ENCODE data around the gene VAV1. TPM values are rescaled to one million over a fixed set of nuclear protein-coding genes. Genes with fewer than 3 reads are reported as not detected.
A peak's percentile ranks its signal among the peaks of the same experiment; 100 is the strongest.

The VAV1 gene
- total and polyA plus RNA-seq, 9 of the 15 experiments (the other 6 are each of a cell fraction or from before 2014, with no cell fraction given): 0.46 to 20.1 (median 11.1) TPM

DNA sequence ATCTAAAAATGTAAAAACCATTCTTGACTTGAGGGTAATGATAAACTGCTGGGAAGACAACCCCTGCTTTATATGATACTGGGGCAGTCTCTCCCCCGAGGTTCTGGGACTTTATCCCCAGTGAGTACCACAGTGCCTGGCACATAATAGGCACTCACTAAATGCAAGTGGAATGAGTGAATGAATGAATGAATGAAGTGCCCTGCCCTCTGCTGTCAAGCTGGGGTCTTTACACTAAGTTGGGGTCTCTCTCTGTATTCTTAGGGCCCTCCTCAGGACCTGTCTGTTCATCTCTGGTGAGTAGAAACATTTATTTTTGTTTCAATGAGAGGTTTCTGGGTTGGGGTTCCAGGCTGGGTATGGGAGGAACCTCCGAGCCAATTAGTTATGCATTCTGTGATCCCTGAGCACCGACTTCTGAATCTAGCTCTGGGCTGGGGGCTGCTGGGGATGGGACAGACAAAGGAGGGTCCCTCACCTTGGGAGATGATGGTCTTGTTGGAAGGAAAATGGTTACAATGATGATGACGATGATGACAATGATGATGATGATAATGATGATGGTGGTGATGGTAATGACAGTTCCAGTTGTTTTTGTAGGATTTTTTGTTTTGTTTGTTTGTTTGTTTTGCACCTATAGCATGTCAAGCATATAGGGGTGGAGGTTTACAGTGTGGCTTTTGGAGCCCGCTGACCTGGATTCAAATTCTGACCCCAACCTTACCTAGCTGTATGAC, 70.5 kb downstream of the VAV1 start:
- Histone ChIP-seq H3K9me1 (ENCODE audit: control insufficient read depth, insufficient read depth, low read length) (no peaks in the 10 kb centered on the region), H4K20me1 (replicated peaks; ENCODE audit: control insufficient read depth, insufficient read depth, low read length) (no peaks in the 10 kb centered on the region), H2AFZ (ENCODE audit: low read depth, low read length) (no peak overlapping the region), H3K36me3 (ENCODE audit: control insufficient read depth, insufficient read depth, low read length) (no peaks in the 10 kb centered on the region), H3K4me1 (replicated peaks in 1 of 2; ENCODE audit: control insufficient read depth in 2 of 2, insufficient read depth in 2 of 2, low read length in 2 of 2) (no peaks in the 10 kb centered on the region), H3K27me3 (ENCODE audit: control insufficient read depth in 2 of 2, insufficient read depth in 2 of 2, low read length in 2 of 2) (no peaks in the 10 kb centered on the region), H3K4me3 (no peak overlapping the region), H3K9ac (ENCODE audit: insufficient read depth in 1 of 2, low read depth in 2 of 2, low read length in 2 of 2) (no peak overlapping the region), H3K79me2 (ENCODE audit: control insufficient read depth, insufficient read depth, low read length) (no peaks in the 10 kb centered on the region), H3K27ac (ENCODE audit: extremely low read depth, low read depth, low read length) (no peak overlapping the region), H3K4me2 (ENCODE audit: insufficient read depth, low read length) (no peak overlapping the region), H3K9me3 (replicated peaks; ENCODE audit: control insufficient read depth, insufficient read depth, low read depth, low read length) (no peaks in the 10 kb centered on the region)
- ChIA-PET CTCF (ENCODE audit: low intra/inter-chr PET ratio) (no interaction called here), POLR2A (interaction anchor here (0.6 kb wide), 1 partner anchor 712 kb away, joined by 4 read pairs; no protein-coding TSS in a partner anchor)
- DNase-seq (ENCODE audit: extremely low read depth in 1 of 4, low spot score in 3 of 4): no peak
- TF ChIP-seq, protein P1, sequence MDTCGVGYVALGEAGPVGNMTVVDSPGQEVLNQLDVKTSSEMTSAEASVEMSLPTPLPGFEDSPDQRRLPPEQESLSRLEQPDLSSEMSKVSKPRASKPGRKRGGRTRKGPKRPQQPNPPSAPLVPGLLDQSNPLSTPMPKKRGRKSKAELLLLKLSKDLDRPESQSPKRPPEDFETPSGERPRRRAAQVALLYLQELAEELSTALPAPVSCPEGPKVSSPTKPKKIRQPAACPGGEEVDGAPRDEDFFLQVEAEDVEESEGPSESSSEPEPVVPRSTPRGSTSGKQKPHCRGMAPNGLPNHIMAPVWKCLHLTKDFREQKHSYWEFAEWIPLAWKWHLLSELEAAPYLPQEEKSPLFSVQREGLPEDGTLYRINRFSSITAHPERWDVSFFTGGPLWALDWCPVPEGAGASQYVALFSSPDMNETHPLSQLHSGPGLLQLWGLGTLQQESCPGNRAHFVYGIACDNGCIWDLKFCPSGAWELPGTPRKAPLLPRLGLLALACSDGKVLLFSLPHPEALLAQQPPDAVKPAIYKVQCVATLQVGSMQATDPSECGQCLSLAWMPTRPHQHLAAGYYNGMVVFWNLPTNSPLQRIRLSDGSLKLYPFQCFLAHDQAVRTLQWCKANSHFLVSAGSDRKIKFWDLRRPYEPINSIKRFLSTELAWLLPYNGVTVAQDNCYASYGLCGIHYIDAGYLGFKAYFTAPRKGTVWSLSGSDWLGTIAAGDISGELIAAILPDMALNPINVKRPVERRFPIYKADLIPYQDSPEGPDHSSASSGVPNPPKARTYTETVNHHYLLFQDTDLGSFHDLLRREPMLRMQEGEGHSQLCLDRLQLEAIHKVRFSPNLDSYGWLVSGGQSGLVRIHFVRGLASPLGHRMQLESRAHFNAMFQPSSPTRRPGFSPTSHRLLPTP (IDR thresholded peaks at IDR 0.05; ENCODE audit: borderline replicate concordance, extremely low read depth, insufficient read length): no peak
- TF ChIP-seq ZNF24 (IDR thresholded peaks at IDR 0.05): peak; percentile 93
- no peak for ATAC-seq
- no TSS peak for BruUV-seq (replicated peaks)
- no peak for FAIRE-seq
- in situ Hi-C loops (cut with MboI) (no loop called here), intact Hi-C loops (cut with micrococcal nuclease) (no loop called here)
- 9% methylated on average over 5 of the region's 5 CpGs for WGBS (ENCODE audit: insufficient coverage, low coverage, missing lambda C conversion rate)

Data from K562 (cell line).